SK-N-SH (cell line): ENCODE results near the gene PPP6C. TPM values are rescaled to one million over a fixed set of nuclear protein-coding genes. Genes with fewer than 3 reads are reported as not detected.
"Not testable (repeated sequence)": the region's sequence is repeated elsewhere in the genome, so short reads cannot be mapped to it uniquely, and the experiment has no call there.

ENCODE experiments used
- CTCF ChIA-PET: fragments of 300-600, 350-600 bp; formaldehyde crosslinking; extraction: SDS; loops from one replicate; lab custom pipeline; 2021; lab: Yijun Ruan, JAX
- POLR2A ChIA-PET: fragments of 350-600 bp; sonication (Branson Sonifier 250); formaldehyde crosslinking; extraction: SDS; loops from one replicate; lab custom pipeline; 2020; ENCODE audit warnings: antibody characterized with exemption, inconsistent platforms; lab: Yijun Ruan, JAX
- DNase-seq: peaks from one replicate; pipeline ENCODE4 v3.0.0; 2012
- H2AFZ ChIP-seq: fragments of 200-600 bp; sonication (generic); 2 replicates; pipeline ENCODE4 v1.8.1; 2016; ENCODE audit warnings: antibody characterized with exemption, mild to moderate bottlenecking, low read depth
- H3F3A ChIP-seq: fragments of 200-600 bp; sonication (generic); replicated peaks from 2 replicates; pipeline ENCODE3; 2016; ENCODE audit warnings: antibody characterized with exemption, mild to moderate bottlenecking; ENCODE audit not compliant: insufficient read depth
- H3K27ac ChIP-seq, 2 experiments: fragments of 200-500 bp in 1 of 2; fragments of 200-600 bp in 1 of 2; sonication (Bioruptor generic) in 1 of 2; sonication (generic), shearing (Covaris generic) in 1 of 2; 2 replicates each; pipeline versions ENCODE4 v1.5.1 to v1.6.1; 2014 to 2016; ENCODE audit warnings: low read depth in 2 of 2, inconsistent platforms in 1 of 2, low read length in 1 of 2, mild to moderate bottlenecking in 1 of 2, mixed read lengths in 1 of 2
- H3K27me3 ChIP-seq: fragments of 200-600 bp; sonication (generic), shearing (Covaris generic); 2 replicates; pipeline ENCODE4 v1.6.1; 2016; ENCODE audit warnings: mixed run types; ENCODE audit not compliant: insufficient read depth
- H3K36me3 ChIP-seq, 2 experiments: fragments of 200-500 bp in 1 of 2; fragments of 200-600 bp in 1 of 2; sonication (Bioruptor generic) in 1 of 2; sonication (generic) in 1 of 2; replicated peaks in 1 of 2; 2 replicates each; pipeline versions ENCODE3 to v1.5.1; 2014 to 2016; ENCODE audit warnings: low read length in 1 of 2, mild to moderate bottlenecking in 1 of 2; ENCODE audit not compliant: insufficient read depth in 2 of 2, control insufficient read depth in 1 of 2
- H3K4me1 ChIP-seq, 2 experiments: fragments of 200-500 bp in 1 of 2; fragments of 200-600 bp in 1 of 2; sonication (Bioruptor generic) in 1 of 2; sonication (generic), shearing (Covaris generic) in 1 of 2; 2 replicates each; pipeline versions ENCODE4 v1.5.1 to v1.6.1; 2014 to 2016; ENCODE audit warnings: low read depth in 1 of 2, low read length in 1 of 2, mixed run types in 1 of 2; ENCODE audit not compliant: insufficient read depth in 2 of 2, control insufficient read depth in 1 of 2
- H3K4me2 ChIP-seq: fragments of 200-600 bp; sonication (generic), shearing (Covaris generic); 2 replicates; pipeline ENCODE4 v1.6.1; 2017; ENCODE audit warnings: mixed run types
- H3K4me3 ChIP-seq, 2 experiments: fragments of 200-500 bp in 1 of 2; fragments of 200-600 bp in 1 of 2; sonication (Bioruptor generic) in 1 of 2; sonication (generic), shearing (Covaris generic) in 1 of 2; 2 replicates each; pipeline versions ENCODE4 v1.5.1 to v1.8.1; 2014 to 2016; ENCODE audit warnings: low read depth in 2 of 2, inconsistent platforms in 1 of 2, low read length in 1 of 2, mild to moderate bottlenecking in 1 of 2, mixed read lengths in 1 of 2, moderate library complexity in 1 of 2
- H3K79me2 ChIP-seq: fragments of 200-600 bp; sonication (generic); 2 replicates; pipeline ENCODE4 v1.8.1; 2017; ENCODE audit warnings: mild to moderate bottlenecking; ENCODE audit not compliant: insufficient read depth
- H3K9ac ChIP-seq: fragments of 200-600 bp; sonication (generic); 2 replicates; pipeline ENCODE4 v1.6.1; 2017; ENCODE audit warnings: mixed run types
- H3K9me2 ChIP-seq: fragments of 200-600 bp; sonication (generic); 2 replicates; pipeline ENCODE4 v1.6.1; 2017; ENCODE audit warnings: mixed run types
- H3K9me3 ChIP-seq: fragments of 200-600 bp; sonication (generic); 2 replicates; pipeline ENCODE4 v1.6.1; 2017; ENCODE audit warnings: mixed run types, mild to moderate bottlenecking, moderate library complexity
- H4K20me1 ChIP-seq: fragments of 200-600 bp; sonication (generic); 2 replicates; pipeline ENCODE4 v1.6.1; 2017; ENCODE audit warnings: mild to moderate bottlenecking, mixed run types; ENCODE audit not compliant: insufficient read depth
- ELF1 ChIP-seq: IDR thresholded peaks from 2 replicates; pipeline ENCODE4 v1.4.0; 2012
- GABPA ChIP-seq: IDR thresholded peaks from 2 replicates; pipeline ENCODE4 v1.4.0; 2012; ENCODE audit warnings: low read depth, mild to moderate bottlenecking
- MEF2A ChIP-seq: IDR thresholded peaks from 2 replicates; pipeline ENCODE4 v1.4.0; 2012; ENCODE audit warnings: low read depth, borderline replicate concordance
- NFIC ChIP-seq: IDR thresholded peaks from 2 replicates; pipeline ENCODE4 v1.4.0; 2012; ENCODE audit warnings: borderline replicate concordance
- TCF12 ChIP-seq: IDR thresholded peaks from 2 replicates; pipeline ENCODE4 v1.4.0; 2012
- USF2 ChIP-seq: fragments of 150-350 bp; IDR thresholded peaks from 2 replicates; pipeline ENCODE4 v1.6.1; 2017; ENCODE audit warnings: antibody characterized with exemption, low read length, low read depth, borderline replicate concordance
- YY1 ChIP-seq: IDR thresholded peaks from 2 replicates; pipeline ENCODE4 v1.4.0; 2012; ENCODE audit warnings: low read depth, mild to moderate bottlenecking
- WGBS: methylation state at CpG from one replicate; pipeline ENCODE4 v1.1.6; 2017; ENCODE audit warnings: low lambda C conversion rate; 5-methylcytosine and 5-hydroxymethylcytosine counted together
- polyA plus RNA-seq, 3 experiments: library from polyadenylated mRNA; depleted of rRNA; stranded (reverse); fragments of >200 nt; gene quantifications; 2 replicates each; pipeline ENCODE4 v1.2.3, GENCODE V29; 2012
- TF ChIP-seq, protein P1 (sequence below): IDR thresholded peaks from 2 replicates; pipeline ENCODE4 v1.6.1; 2012; ENCODE audit warnings: mild to moderate bottlenecking, low read depth, low read length, moderate library complexity
- TF ChIP-seq, protein P2 (sequence below): IDR thresholded peaks from 2 replicates; pipeline ENCODE4; 2012

PPP6C gene
- polyA plus RNA-seq, 1 of the 3 experiments (the other 2 are of a cell fraction), result 14.8 TPM

GRCh38 chr9:125183561-125183960 is 6.0 kb downstream of the PPP6C start:
- Histone ChIP-seq H3F3A (peaks cover 7% of the 10 kb centered on the region), H4K20me1 (peaks cover 89% of the 10 kb centered on the region), H3K79me2 (peaks cover 100% of the 10 kb centered on the region), H3K9ac (no peak overlapping the region), H3K9me3 (no peaks in the 10 kb centered on the region), H3K36me3 (peaks cover 0 to 12% of the 10 kb centered on the region in 2 experiments), H3K9me2 (no peaks in the 10 kb centered on the region), H3K27me3 (no peaks in the 10 kb centered on the region), H3K4me3 (no peak overlapping the region), H3K27ac (no peak overlapping the region), H3K4me2 (no peak overlapping the region), H2AFZ (no peak overlapping the region), H3K4me1 (peaks cover 3 to 15% of the 10 kb centered on the region in 2 experiments; a peak in 2 of 4 replicates)
- WGBS, result 94% methylated on average over 2 of the region's 2 CpGs
- no peak for DNase-seq
- ChIA-PET CTCF (no interaction called here), POLR2A (no interaction called here)
- TF ChIP-seq YY1 (no peak), TCF12 (no peak), NFIC (no peak), ELF1 (no peak)
- TF ChIP-seq, protein P1, sequence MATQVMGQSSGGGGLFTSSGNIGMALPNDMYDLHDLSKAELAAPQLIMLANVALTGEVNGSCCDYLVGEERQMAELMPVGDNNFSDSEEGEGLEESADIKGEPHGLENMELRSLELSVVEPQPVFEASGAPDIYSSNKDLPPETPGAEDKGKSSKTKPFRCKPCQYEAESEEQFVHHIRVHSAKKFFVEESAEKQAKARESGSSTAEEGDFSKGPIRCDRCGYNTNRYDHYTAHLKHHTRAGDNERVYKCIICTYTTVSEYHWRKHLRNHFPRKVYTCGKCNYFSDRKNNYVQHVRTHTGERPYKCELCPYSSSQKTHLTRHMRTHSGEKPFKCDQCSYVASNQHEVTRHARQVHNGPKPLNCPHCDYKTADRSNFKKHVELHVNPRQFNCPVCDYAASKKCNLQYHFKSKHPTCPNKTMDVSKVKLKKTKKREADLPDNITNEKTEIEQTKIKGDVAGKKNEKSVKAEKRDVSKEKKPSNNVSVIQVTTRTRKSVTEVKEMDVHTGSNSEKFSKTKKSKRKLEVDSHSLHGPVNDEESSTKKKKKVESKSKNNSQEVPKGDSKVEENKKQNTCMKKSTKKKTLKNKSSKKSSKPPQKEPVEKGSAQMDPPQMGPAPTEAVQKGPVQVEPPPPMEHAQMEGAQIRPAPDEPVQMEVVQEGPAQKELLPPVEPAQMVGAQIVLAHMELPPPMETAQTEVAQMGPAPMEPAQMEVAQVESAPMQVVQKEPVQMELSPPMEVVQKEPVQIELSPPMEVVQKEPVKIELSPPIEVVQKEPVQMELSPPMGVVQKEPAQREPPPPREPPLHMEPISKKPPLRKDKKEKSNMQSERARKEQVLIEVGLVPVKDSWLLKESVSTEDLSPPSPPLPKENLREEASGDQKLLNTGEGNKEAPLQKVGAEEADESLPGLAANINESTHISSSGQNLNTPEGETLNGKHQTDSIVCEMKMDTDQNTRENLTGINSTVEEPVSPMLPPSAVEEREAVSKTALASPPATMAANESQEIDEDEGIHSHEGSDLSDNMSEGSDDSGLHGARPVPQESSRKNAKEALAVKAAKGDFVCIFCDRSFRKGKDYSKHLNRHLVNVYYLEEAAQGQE, result no peak

DNA sequence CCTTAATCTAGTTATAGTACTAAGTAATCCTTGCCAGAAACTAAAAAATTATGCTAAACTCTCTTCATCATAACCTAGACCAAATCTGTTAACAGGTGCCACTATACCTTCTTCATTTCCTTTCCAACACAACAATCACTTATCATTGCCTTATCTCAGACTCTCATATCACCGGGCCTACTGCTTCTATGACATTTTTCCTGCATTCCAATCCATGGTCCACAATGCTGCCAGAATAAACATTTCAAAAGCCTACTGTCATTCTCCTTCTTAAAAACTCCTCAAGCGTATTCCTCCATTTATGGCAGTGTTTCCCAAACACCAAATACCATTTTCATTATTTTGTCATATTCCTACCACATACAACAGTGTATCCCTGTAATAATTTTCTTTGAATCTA is 6.5 kb downstream of the PPP6C start:
- Histone ChIP-seq H4K20me1 (peaks cover 91% of the 10 kb centered on the region), H2AFZ (no peak overlapping the region), H3K4me1 (peaks cover 3 to 12% of the 10 kb centered on the region in 2 experiments; a peak in 2 of 4 replicates), H3K27me3 (no peaks in the 10 kb centered on the region), H3K27ac (no peak overlapping the region), H3K36me3 (peaks cover 0 to 14% of the 10 kb centered on the region in 2 experiments), H3K9me3 (no peaks in the 10 kb centered on the region), H3K79me2 (peaks cover 100% of the 10 kb centered on the region), H3K4me3 (no peak overlapping the region), H3F3A (peaks cover 7% of the 10 kb centered on the region), H3K9me2 (no peaks in the 10 kb centered on the region), H3K4me2 (no peak overlapping the region), H3K9ac (no peak overlapping the region)
- DNase-seq, result no peak
- 81% methylated on average over 2 of the region's 2 CpGs for WGBS
- TF ChIP-seq GABPA (no peak), USF2 (no peak), ELF1 (no peak), MEF2A (no peak)
- TF ChIP-seq, protein P2, sequence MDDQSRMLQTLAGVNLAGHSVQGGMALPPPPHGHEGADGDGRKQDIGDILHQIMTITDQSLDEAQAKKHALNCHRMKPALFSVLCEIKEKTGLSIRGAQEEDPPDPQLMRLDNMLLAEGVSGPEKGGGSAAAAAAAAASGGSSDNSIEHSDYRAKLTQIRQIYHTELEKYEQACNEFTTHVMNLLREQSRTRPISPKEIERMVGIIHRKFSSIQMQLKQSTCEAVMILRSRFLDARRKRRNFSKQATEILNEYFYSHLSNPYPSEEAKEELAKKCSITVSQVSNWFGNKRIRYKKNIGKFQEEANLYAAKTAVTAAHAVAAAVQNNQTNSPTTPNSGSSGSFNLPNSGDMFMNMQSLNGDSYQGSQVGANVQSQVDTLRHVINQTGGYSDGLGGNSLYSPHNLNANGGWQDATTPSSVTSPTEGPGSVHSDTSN, result no peak
- ChIA-PET CTCF (no interaction called here), POLR2A (no interaction called here)

DNA sequence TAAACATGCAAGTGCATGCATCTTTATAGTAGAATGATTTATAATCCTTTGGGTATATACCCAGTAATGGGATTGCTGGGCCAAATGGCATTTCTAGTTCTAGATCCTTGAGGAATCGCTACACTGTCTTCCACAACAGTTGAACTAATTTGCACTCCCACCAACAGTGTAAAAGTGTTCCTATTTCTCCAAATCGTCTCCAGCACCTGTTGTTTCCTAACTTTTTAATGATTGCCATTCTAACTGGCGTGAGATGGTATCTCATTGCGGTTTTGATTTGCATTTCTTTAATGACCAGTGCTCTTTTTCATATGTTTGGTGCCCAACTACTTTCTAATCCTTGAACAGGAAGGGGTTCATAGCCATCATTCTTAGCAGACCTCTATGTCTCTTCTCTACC is 7.8 kb downstream of the PPP6C start:
- 85% methylated on average over 4 of the region's 4 CpGs for WGBS
- H3K9me3 ChIP-seq, H3K27ac ChIP-seq, H3K4me1 ChIP-seq, H3K9ac ChIP-seq, H3K27me3 ChIP-seq, DNase-seq, H3F3A ChIP-seq, CTCF ChIA-PET, H3K9me2 ChIP-seq, H3K4me2 ChIP-seq, H3K4me3 ChIP-seq, H2AFZ ChIP-seq: not testable (repeated sequence)
- Histone ChIP-seq H3K36me3 (peaks cover 0 to 16% of the 10 kb centered on the region in 2 experiments), H4K20me1 (peaks cover 83% of the 10 kb centered on the region), H3K79me2 (peaks cover 100% of the 10 kb centered on the region)
- POLR2A ChIA-PET, result interaction anchor here (0.6 kb wide), 1 partner anchor 505 kb away, joined by 4 read pairs; no protein-coding TSS in a partner anchor
